H9 (cell line): Measurements from ENCODE around the gene S100A6. TPM values are rescaled to one million over a fixed set of nuclear protein-coding genes. Genes with fewer than 3 reads are reported as not detected.

ENCODE experiments used
- DNase-seq: peaks from one replicate; pipeline ENCODE4 v3.0.0-alpha.2; 2017
- H2AFZ ChIP-seq: one replicate; pipeline ENCODE4 v1.6.1; 2013; ENCODE audit warnings: mild to moderate bottlenecking, low read length, control low read depth, moderate library complexity
- H2AK5ac ChIP-seq: 2 replicates; pipeline ENCODE4 v1.6.1; 2013; ENCODE audit warnings: low read length, control low read depth, mixed read lengths; ENCODE audit not compliant: insufficient read length
- H2BK120ac ChIP-seq: one replicate; pipeline ENCODE4 v1.6.1; 2013; ENCODE audit warnings: low read depth, mild to moderate bottlenecking, low read length, control low read depth, inconsistent platforms; ENCODE audit not compliant: poor library complexity, severe bottlenecking
- H2BK12ac ChIP-seq: 2 replicates; pipeline ENCODE4 v1.6.1; 2013; ENCODE audit warnings: low read length, control low read depth, mixed read lengths, low read depth; ENCODE audit not compliant: insufficient read length
- H2BK15ac ChIP-seq: 2 replicates; pipeline ENCODE4 v1.6.1; 2013; ENCODE audit warnings: low read depth, low read length, control low read depth
- H2BK20ac ChIP-seq: one replicate; pipeline ENCODE4 v1.6.1; 2013; ENCODE audit warnings: low read depth, mild to moderate bottlenecking, low read length, control low read depth, inconsistent platforms; ENCODE audit not compliant: poor library complexity, severe bottlenecking
- H2BK5ac ChIP-seq: 2 replicates; pipeline ENCODE4 v1.6.1; 2013; ENCODE audit warnings: low read length, control low read depth, mixed read lengths; ENCODE audit not compliant: insufficient read length
- H3K14ac ChIP-seq: 2 replicates; pipeline ENCODE4 v1.6.1; 2013; ENCODE audit warnings: low read length, control low read depth; ENCODE audit not compliant: insufficient read depth
- H3K18ac ChIP-seq: 2 replicates; pipeline ENCODE4 v1.6.1; 2013; ENCODE audit warnings: low read depth, mild to moderate bottlenecking, mixed read lengths, low read length, control low read depth; ENCODE audit not compliant: insufficient read length
- H3K23ac ChIP-seq: 2 replicates; pipeline ENCODE4 v1.6.1; 2013; ENCODE audit warnings: low read length, control low read depth, mixed read lengths, low read depth; ENCODE audit not compliant: insufficient read length
- H3K23me2 ChIP-seq: 2 replicates; pipeline ENCODE4 v1.6.1; 2013; ENCODE audit warnings: low read depth, mild to moderate bottlenecking, mixed read lengths, low read length, control low read depth; ENCODE audit not compliant: insufficient read length, poor library complexity, severe bottlenecking
- H3K27ac ChIP-seq: 2 replicates; pipeline ENCODE4 v1.5.1; 2013; ENCODE audit warnings: low read length, control low read depth, mixed read lengths, low read depth; ENCODE audit not compliant: insufficient read length
- H3K27me3 ChIP-seq: 2 replicates; pipeline ENCODE4 v1.6.1; 2013; ENCODE audit warnings: low read length, control low read depth, inconsistent platforms; ENCODE audit not compliant: insufficient read depth
- H3K4ac ChIP-seq: 2 replicates; pipeline ENCODE4 v1.6.1; 2013; ENCODE audit warnings: low read depth, mild to moderate bottlenecking, control low read depth, inconsistent platforms, low read length, moderate library complexity
- H3K4me1 ChIP-seq: 2 replicates; pipeline ENCODE4 v1.6.1; 2013; ENCODE audit warnings: low read length, control low read depth, inconsistent platforms; ENCODE audit not compliant: insufficient read depth
- H3K4me2 ChIP-seq: 2 replicates; pipeline ENCODE4 v1.6.1; 2013; ENCODE audit warnings: low read length, control low read depth, mixed read lengths; ENCODE audit not compliant: insufficient read length, insufficient read depth
- H3K56ac ChIP-seq: 2 replicates; pipeline ENCODE4 v1.6.1; 2013; ENCODE audit warnings: low read depth, mild to moderate bottlenecking, mixed read lengths, low read length, control low read depth; ENCODE audit not compliant: insufficient read length
- H3K79me1 ChIP-seq: 2 replicates; pipeline ENCODE4 v1.6.1; 2013; ENCODE audit warnings: low read depth, mild to moderate bottlenecking, moderate library complexity, low read length, control low read depth, inconsistent platforms; ENCODE audit not compliant: insufficient read depth, poor library complexity, severe bottlenecking
- H3K79me2 ChIP-seq: 2 replicates; pipeline ENCODE4 v1.6.1; 2013; ENCODE audit warnings: low read length, control low read depth, inconsistent platforms; ENCODE audit not compliant: insufficient read depth
- H3K9ac ChIP-seq: 2 replicates; pipeline ENCODE4 v1.6.1; 2013; ENCODE audit warnings: low read length, control low read depth, mixed read lengths; ENCODE audit not compliant: insufficient read length; ENCODE audit errors: extremely low read depth
- H3K9me3 ChIP-seq: one replicate; pipeline ENCODE4 v1.6.1; 2013; ENCODE audit warnings: low read depth, low read length, inconsistent platforms; ENCODE audit not compliant: control insufficient read depth
- H3T11ph ChIP-seq: one replicate; pipeline ENCODE4 v1.6.1; 2013; ENCODE audit warnings: mild to moderate bottlenecking, low read length, control low read depth, inconsistent platforms
- H4K20me1 ChIP-seq: one replicate; pipeline ENCODE4 v1.6.1; 2013; ENCODE audit not compliant: control insufficient read depth, insufficient read length, insufficient read depth
- H4K5ac ChIP-seq: 2 replicates; pipeline ENCODE4 v1.6.1; 2013; ENCODE audit warnings: low read depth, mild to moderate bottlenecking, mixed read lengths, low read length, control low read depth; ENCODE audit not compliant: insufficient read length
- H4K8ac ChIP-seq: replicated peaks from 2 replicates; pipeline ENCODE4 v1.6.1; 2013; ENCODE audit warnings: low read length, control low read depth, mixed read lengths, low read depth; ENCODE audit not compliant: insufficient read length
- H4K91ac ChIP-seq: 2 replicates; pipeline ENCODE4 v1.6.1; 2013; ENCODE audit warnings: low read depth, mild to moderate bottlenecking, moderate library complexity, mixed read lengths, low read length, control low read depth; ENCODE audit not compliant: insufficient read length
- H3K27ac Mint-ChIP-seq, 3 experiments: 2 replicates in 2 of 3; 3 replicates in 1 of 3; pipeline ENCODE4 v1.8.0; 2020 to 2021; ENCODE audit warnings: mixed read lengths in 3 of 3, mild to moderate bottlenecking in 1 of 3, moderate library complexity in 1 of 3
- H3K27me3 Mint-ChIP-seq: 2 replicates; pipeline ENCODE4 v1.8.0; 2021; ENCODE audit warnings: low read depth, mild to moderate bottlenecking, moderate library complexity, mixed read lengths
- H3K36me3 Mint-ChIP-seq, 3 experiments: 2 replicates in 2 of 3; 3 replicates in 1 of 3; pipeline ENCODE4 v1.8.0; 2020 to 2021; ENCODE audit warnings: low read depth in 3 of 3, mixed read lengths in 3 of 3; ENCODE audit not compliant: insufficient read depth in 1 of 3
- H3K4me1 Mint-ChIP-seq, 2 experiments: 2 replicates each; pipeline ENCODE4 v1.8.0; 2020; ENCODE audit warnings: mixed read lengths in 2 of 2
- H3K4me3 Mint-ChIP-seq, 2 experiments: 2 replicates in 1 of 2; 3 replicates in 1 of 2; pipeline ENCODE4 v1.8.0; 2020 to 2021; ENCODE audit warnings: mild to moderate bottlenecking in 2 of 2, mixed read lengths in 2 of 2, moderate library complexity in 1 of 2
- H3K9me3 Mint-ChIP-seq, 2 experiments: 2 replicates in 1 of 2; 3 replicates in 1 of 2; pipeline ENCODE4 v1.8.0; 2020; ENCODE audit warnings: mild to moderate bottlenecking in 2 of 2, mixed read lengths in 2 of 2, moderate library complexity in 1 of 2
- WGBS: extraction: QIAGEN DNeasy Blood & Tissue Kit; methylation state at CpG from one replicate; pipeline ENCODE4 v1.1.7; 2013; ENCODE audit warnings: missing lambda C conversion rate, low lambda C conversion rate, mixed read lengths; ENCODE audit not compliant: insufficient read length; ENCODE audit errors: extremely low coverage; 5-methylcytosine and 5-hydroxymethylcytosine counted together
- total RNA-seq: library from RNA; stranded (reverse); gene quantifications from 2 replicates; pipeline ENCODE4 v1.2.1, GENCODE V29; 2021
- TF ChIP-seq, protein P1 (sequence below): fragments of 200-600 bp; sonication (generic); conservative IDR thresholded peaks from 3 replicates; pipeline ENCODE4 v1.8.0; 2021; ENCODE audit warnings: antibody characterized with exemption, mild to moderate bottlenecking

Gene S100A6
- total RNA-seq, 1 experiment from 2014 or later = not detected

DNA sequence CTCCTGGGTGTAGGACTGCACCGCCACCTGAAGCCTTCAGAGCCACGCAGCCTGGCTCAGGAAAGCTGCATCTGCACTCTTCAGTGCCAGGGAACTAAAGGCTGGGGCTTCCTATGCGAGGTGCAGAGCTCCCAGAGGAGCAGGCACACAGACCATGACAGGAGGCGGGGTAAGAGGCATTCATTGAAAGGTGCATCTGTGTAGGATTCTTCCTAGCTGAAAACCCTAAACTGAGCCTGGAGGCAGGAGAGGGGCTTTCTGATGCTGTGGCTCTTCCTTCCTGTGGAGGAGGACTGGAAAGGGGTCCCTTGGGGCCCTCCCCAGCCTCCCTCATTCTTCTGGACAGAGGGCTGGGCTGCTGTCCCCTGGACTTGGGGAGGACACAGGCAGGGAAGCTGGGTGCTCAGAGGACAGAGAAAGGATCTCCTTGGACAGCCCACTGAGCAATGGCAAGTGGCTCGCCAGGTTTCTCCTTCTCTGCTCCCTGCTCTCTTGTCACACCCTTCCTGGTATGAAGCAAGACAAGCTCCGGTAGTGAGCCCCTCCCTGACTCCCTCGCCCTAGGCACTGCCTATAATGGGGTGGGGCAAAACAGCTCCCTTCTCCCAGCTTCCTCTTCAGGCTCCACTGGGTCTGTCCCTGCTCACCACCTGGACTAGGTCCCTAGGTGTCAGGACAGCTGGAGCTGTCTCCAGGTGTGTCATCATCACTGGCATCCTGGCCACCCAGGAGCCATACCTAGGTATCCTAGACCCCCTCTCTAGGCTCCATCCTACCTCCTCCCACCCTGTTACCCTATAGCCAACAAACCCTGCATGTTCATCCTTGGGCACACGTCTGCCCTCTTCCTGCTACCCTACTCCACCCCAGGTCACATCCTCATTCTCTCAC, 20.0 kb downstream of the S100A6 start:
- Mint-ChIP-seq H3K4me1 (peaks cover 17 to 25% of the 10 kb centered on the region in 2 experiments), H3K27me3 (peaks cover 90% of the 10 kb centered on the region), H3K4me3 (no peak overlapping the region; a peak in 1 of 5 replicates), H3K9me3 (no peaks in the 10 kb centered on the region; a peak in 1 of 5 replicates), H3K27ac (no peak overlapping the region), H3K36me3 (no peaks in the 10 kb centered on the region)
- no peak overlapping the region for H2AK5ac ChIP-seq
- H3K23ac ChIP-seq = no peak overlapping the region
- no peak overlapping the region for H2AFZ ChIP-seq
- no peak overlapping the region for H3K14ac ChIP-seq
- H2BK5ac ChIP-seq = no peak overlapping the region
- no peak overlapping the region for H3K56ac ChIP-seq
- peaks cover 4% of the 10 kb centered on the region; the same call in 1 of the 2 replicates for H3K4me1 ChIP-seq
- no peak overlapping the region for H2BK15ac ChIP-seq
- no peaks in the 10 kb centered on the region; the same call in 1 of the 2 replicates for H3K27me3 ChIP-seq
- no peak overlapping the region for H3K4ac ChIP-seq
- no peak overlapping the region for H4K8ac ChIP-seq
- DNase-seq = no peak
- no peaks in the 10 kb centered on the region for H4K20me1 ChIP-seq
- no peak overlapping the region for H3K18ac ChIP-seq
- no peaks in the 10 kb centered on the region for H3K23me2 ChIP-seq
- no peak overlapping the region for H2BK12ac ChIP-seq
- no peak overlapping the region for H3T11ph ChIP-seq
- H3K4me2 ChIP-seq = no peak overlapping the region
- no CpG with 5 or more reads among the region's 8 CpGs for WGBS
- no peaks in the 10 kb centered on the region for H3K9me3 ChIP-seq
- no peak overlapping the region for H4K91ac ChIP-seq
- no peak overlapping the region for H2BK120ac ChIP-seq
- H4K5ac ChIP-seq = no peak overlapping the region
- H3K27ac ChIP-seq = no peak overlapping the region
- TF ChIP-seq, protein P1, sequence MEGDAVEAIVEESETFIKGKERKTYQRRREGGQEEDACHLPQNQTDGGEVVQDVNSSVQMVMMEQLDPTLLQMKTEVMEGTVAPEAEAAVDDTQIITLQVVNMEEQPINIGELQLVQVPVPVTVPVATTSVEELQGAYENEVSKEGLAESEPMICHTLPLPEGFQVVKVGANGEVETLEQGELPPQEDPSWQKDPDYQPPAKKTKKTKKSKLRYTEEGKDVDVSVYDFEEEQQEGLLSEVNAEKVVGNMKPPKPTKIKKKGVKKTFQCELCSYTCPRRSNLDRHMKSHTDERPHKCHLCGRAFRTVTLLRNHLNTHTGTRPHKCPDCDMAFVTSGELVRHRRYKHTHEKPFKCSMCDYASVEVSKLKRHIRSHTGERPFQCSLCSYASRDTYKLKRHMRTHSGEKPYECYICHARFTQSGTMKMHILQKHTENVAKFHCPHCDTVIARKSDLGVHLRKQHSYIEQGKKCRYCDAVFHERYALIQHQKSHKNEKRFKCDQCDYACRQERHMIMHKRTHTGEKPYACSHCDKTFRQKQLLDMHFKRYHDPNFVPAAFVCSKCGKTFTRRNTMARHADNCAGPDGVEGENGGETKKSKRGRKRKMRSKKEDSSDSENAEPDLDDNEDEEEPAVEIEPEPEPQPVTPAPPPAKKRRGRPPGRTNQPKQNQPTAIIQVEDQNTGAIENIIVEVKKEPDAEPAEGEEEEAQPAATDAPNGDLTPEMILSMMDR = no peak
- H3K9ac ChIP-seq = no peak overlapping the region
- no peak overlapping the region for H2BK20ac ChIP-seq
- no peaks in the 10 kb centered on the region for H3K79me1 ChIP-seq
- no peaks in the 10 kb centered on the region for H3K79me2 ChIP-seq
